ENCODE measurements around the gene CRACDL. TPM values are rescaled to one million over a fixed set of nuclear protein-coding genes. Genes with fewer than 3 reads are reported as not detected.

Gene CRACDL
- total and polyA plus RNA-seq, 2 of the 13 experiments (the other 11 are each of a cell fraction or from before 2014, with no cell fraction given), result 0.15 to 0.26 TPM

GRCh38 chr2:98807929-98808328 is 128.1 kb downstream of the CRACDL start:
- POLR2A ChIA-PET, result interaction anchor here (6.7 kb wide), 1 partner anchor 13 kb away, joined by 87 read pairs; no protein-coding TSS in a partner anchor
- Histone ChIP-seq H4K20me1 (ENCODE audit: insufficient read depth, low read length) (no peaks in the 10 kb centered on the region), H3K27me3 (ENCODE audit: control insufficient read depth in 1 of 2, insufficient read depth in 2 of 2, low read length in 2 of 2) (no peaks in the 10 kb centered on the region), H3K9me3 (ENCODE audit: low read length) (no peaks in the 10 kb centered on the region), H3K79me2 (ENCODE audit: insufficient read depth, low read length) (no peaks in the 10 kb centered on the region), H3K27ac (ENCODE audit: extremely low read length, insufficient read depth, low read length) (no peak overlapping the region), H3K4me1 (ENCODE audit: insufficient read depth, low read length) (peaks cover 58% of the 10 kb centered on the region), H3K4me2 (ENCODE audit: low read depth, low read length) (no peak overlapping the region), H3K4me3 (replicated peaks in 1 of 3; ENCODE audit: insufficient read depth in 1 of 3, low read depth in 2 of 3, low read length in 3 of 3) (no peak overlapping the region), H2AFZ (ENCODE audit: low read length) (no peak overlapping the region), H3K36me3 (replicated peaks in 1 of 2; ENCODE audit: control insufficient read depth in 1 of 2, insufficient read depth in 2 of 2, low read length in 2 of 2) (no peaks in the 10 kb centered on the region), H3K9ac (ENCODE audit: insufficient read depth, low read depth, low read length) (no peak overlapping the region)
- ATAC-seq (no peak), FAIRE-seq (no peak), DNase-seq (ENCODE audit: low spot score) (no peak)
- TF ChIP-seq MTF1 (CRISPR knock-in tag; IDR thresholded peaks at IDR 0.05), result no peak
- TF ChIP-seq ZFP1 (CRISPR knock-in tag; IDR thresholded peaks at IDR 0.05), result no peak
- no peak for TF ChIP-seq ZNF562 (CRISPR knock-in tag; IDR thresholded peaks at IDR 0.05; ENCODE audit: borderline replicate concordance)
- TF ChIP-seq ZNF747 (CRISPR knock-in tag; IDR thresholded peaks at IDR 0.05; ENCODE audit: borderline replicate concordance), result no peak
- no peak for TF ChIP-seq GATA4 (IDR thresholded peaks at IDR 0.05; ENCODE audit: borderline replicate concordance, low read depth)
- no peak for TF ChIP-seq HMGXB4 (CRISPR knock-in tag; IDR thresholded peaks at IDR 0.05; ENCODE audit: borderline replicate concordance in 1 of 2, low read depth in 1 of 2)
- no peak for TF ChIP-seq CAMTA2 (CRISPR knock-in tag; IDR thresholded peaks at IDR 0.05; ENCODE audit: borderline replicate concordance)
- no peak for TF ChIP-seq ZNF616 (CRISPR knock-in tag; IDR thresholded peaks at IDR 0.05; ENCODE audit: low read depth)
- no peak for TF ChIP-seq PHF5A (CRISPR knock-in tag; IDR thresholded peaks at IDR 0.05; ENCODE audit: low read depth, unreplicated experiment)
- TF ChIP-seq THAP9 (CRISPR knock-in tag; IDR thresholded peaks at IDR 0.05; ENCODE audit: borderline replicate concordance), result no peak
- TF ChIP-seq HNF4A (CRISPR knock-in tag; IDR thresholded peaks at IDR 0.05), result no peak
- no peak for TF ChIP-seq ARNTL (CRISPR knock-in tag; IDR thresholded peaks at IDR 0.05)
- BruUV-seq (replicated peaks), result no TSS peak
- CTCF ChIA-PET (ENCODE audit: low intra/inter-chr PET ratio, low total read pairs), result no interaction called here
- WGBS (ENCODE audit: low lambda C conversion rate), result 93% methylated on average over 8 of the region's 9 CpGs
- intact Hi-C loops (cut with micrococcal nuclease; ENCODE audit: unreplicated experiment), result no loop called here
- in situ Hi-C loops (cut with HindIII; ENCODE audit: extremely low pct_ligation_motif_present, low pct_unique_long_range_greater_than_20kb), result no loop called here
